NT2/D1 (cell line): Measurements from ENCODE around the gene PPOX.

Experiments
- SUZ12 ChIP-seq: IDR thresholded peaks from 2 replicates; pipeline ENCODE4 v1.6.1; 2011; ENCODE audit not compliant: insufficient read length, insufficient read depth; ENCODE audit errors: extremely low read depth
- YY1 ChIP-seq: IDR thresholded peaks from 2 replicates; pipeline ENCODE4 v1.6.1; 2011; ENCODE audit not compliant: insufficient read length, insufficient read depth
- ZNF274 ChIP-seq: IDR thresholded peaks from 2 replicates; pipeline ENCODE4 v1.6.1; 2011; ENCODE audit warnings: mild to moderate bottlenecking, low read depth, low read length

DNA sequence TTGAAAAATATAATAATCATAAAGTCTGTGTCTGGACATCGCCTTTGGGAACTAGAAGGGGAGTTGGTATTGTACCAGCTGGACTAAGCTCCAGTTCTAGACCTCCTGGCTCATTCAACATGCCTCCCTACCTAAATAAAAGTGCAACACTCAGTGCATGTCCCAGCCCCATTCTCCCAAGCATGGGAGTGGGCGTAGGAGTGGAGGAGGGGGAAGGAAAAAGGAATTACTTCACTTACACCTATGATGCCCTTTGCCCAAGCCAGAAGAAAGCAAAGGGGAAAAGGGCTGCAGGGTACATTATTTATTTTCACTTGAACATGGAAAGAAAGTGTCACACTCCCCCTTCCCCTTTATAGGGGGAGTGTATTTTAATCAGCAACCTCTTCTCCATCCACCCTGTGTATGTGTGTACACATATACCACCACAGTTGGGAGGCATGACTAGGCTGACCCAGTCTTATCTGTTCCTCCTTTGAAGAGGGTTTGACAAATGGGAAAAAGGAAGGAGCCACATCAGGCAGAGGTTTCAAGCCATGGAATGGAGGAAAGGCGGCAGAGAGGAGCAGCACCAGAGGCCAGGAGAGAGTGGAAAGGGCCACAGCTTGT is 45.1 kb upstream of the PPOX start:
- TF ChIP-seq ZNF274: no peak
- no peak for TF ChIP-seq SUZ12
- TF ChIP-seq YY1: no peak
